Measurements from ENCODE around the gene AMBP.
"Not testable (repeated sequence)": the region's sequence is repeated elsewhere in the genome, so short reads cannot be mapped to it uniquely, and the experiment has no call there.

Gene AMBP

DNA sequence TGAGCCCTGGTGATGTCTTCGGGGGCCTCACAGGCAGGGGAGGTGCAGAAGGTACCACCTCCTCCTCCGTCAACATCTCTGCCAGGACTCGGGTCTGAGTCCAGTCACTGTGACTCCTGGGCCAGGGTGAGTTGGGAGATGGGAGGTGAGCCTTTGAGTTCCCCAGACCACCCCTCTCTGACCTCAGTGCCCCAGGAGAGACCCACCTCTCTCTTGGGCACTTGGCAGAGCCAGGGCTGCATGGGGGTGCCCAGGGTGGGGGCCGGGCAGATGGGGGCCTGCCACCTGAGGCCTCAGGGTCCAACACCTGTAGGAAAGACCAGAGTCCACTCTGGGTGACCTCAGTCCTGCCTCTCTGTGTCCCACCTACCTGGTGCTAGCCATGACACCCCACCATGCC lies 14.2 kb upstream of the AMBP start:
- DNase-seq (ENCODE audit: low read depth in 2 of 2): no peak

- DNase-seq (ENCODE audit: low read depth in 2 of 2): no peak
Observed at GRCh38 chr9:114091711-114092110, 13.6 kb upstream of the AMBP start.

DNA sequence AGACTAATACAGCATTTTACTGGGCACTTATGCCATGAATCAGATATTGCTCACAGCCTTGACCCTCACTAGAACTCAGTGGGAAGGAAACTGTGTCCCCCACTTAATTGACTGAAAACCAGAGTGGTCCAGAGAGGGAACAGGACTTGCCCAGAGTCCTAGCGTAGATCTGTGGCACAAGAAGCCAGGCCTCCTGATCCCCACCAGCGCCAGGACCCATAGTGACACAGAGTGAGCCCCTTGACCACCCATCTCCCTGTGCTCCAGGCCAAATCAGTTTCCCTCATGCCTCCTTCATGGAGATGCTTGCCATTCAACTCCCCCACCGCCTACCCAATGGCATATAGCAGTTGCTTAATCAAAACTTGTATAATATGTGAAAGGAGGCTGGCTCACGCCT lies 12.7 kb upstream of the AMBP start:
- DNase-seq (ENCODE audit: low read depth in 2 of 2): no peak

GRCh38 chr9:114089206-114089840 lies 11.2 kb upstream of the AMBP start:
- DNase-seq (ENCODE audit: low read depth in 2 of 2): no peak

DNA sequence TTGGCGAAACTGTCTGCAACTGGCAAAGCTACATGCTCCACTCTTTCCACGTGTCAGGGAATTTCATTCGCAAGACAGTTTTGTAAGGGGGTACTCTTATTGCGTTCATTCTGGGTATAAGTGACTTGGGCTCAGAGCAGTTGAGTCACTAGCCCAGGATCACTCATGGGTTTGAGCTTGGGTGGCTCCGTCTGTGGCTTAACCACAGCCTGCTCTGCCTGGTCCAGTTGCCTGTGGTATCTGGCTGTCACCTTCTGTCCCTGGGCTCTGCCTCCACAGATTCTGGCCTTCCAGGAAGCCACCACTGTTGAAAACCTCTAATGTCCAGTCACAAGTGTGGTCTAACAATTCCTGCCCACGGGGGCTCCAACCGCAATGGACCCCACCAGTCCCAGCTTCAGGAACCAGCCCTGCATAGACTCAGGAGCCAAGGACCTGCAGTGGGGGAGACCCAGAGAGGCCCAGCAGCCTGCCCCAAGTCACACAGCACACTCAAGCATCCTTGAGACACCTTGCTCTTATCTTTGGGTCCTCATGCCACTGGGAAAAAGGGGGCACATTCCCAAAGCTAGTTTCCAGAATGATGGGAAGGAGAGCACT lies 10.6 kb upstream of the AMBP start:
- no peak for DNase-seq (ENCODE audit: low read depth in 2 of 2)

- no peak for DNase-seq (ENCODE audit: low read depth in 2 of 2)
Observed at GRCh38 chr9:114087721-114088120, 9.6 kb upstream of the AMBP start.

DNA sequence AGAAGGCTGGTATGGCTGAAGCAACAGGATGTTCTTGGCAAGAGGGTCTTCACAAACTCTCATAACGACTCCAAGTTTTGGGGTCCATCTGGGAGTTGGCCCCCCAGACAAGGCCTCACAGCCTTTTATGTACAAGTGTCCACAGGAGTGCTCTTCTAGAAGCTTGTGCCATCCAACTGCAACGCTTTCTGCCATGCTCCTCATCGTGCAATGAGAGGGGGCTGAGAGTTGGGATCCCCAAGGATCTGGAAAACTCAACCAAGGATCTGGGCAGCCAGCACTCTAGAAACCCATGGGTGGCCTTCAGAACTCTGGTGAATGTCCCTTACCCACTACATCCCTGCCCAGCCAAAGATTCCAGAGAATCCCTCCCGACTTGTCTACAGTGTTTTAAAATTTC lies 8.5 kb upstream of the AMBP start:
- DNase-seq (ENCODE audit: low read depth in 2 of 2): no peak

GRCh38 chr9:114086009-114086408 lies 7.9 kb upstream of the AMBP start:
- DNase-seq (ENCODE audit: low read depth in 2 of 2): no peak

DNA sequence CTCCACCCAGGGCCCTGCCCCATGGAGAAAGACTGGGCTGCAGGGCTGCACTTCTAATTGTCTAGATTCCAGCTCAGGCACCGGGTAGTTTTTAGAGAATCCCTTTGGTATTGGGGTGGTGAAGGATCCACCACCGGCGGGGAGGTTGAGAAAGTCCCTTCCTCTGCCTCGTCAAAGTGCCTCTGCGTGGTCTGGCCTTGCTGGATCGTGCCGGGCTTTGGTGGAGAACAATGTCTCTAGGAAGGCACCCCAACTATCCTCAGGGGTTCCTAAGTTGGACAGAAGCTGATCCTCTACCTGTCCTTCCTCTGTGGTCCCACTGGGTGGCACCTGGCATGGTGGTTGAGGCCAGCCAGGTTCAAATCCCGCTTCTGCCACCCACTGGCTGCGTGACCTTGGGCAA lies 7.3 kb upstream of the AMBP start:
- DNase-seq (ENCODE audit: low read depth in 2 of 2): no peak

DNA sequence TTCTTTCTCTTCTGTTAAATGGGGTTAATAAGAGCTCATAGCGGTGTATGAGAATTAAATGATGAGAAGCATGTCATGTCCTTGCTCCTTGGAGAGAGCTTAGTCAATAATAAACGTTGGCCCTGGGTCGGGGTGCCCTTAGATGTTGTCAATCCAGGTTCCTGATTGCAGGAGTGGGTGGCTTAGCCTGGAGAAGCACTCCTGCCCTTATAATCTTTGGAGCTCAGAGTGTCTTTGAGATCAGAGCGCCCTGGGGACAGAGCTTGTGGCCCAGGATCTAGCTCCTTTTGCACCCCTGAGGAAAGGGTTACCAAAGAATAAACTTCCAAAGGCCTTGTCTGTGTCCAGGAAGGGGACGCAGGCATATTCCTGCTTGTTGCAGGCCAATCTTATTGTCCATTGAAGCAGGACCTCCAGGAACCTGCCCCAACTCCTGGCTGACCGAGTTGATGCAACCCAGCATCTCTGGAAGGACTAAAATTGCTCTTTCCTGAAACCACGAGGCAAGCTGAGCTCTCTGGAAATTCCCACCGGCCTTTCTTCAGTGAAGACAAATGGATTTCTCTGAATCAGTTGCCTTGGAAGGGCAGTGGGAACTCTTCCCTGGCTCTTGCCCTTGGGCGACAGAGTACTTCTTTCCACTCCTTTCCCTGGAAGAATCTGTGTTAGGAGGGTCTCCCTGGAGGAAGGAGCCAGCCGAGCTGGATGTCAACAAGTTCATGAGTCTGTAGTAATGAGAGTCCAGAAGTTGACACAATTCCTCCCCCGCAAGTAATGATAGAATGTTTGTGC lies 6.4 kb upstream of the AMBP start:
- DNase-seq (ENCODE audit: low read depth in 2 of 2): no peak

GRCh38 chr9:114083666-114084065 lies 5.6 kb upstream of the AMBP start:
- no peak for DNase-seq (ENCODE audit: low read depth in 2 of 2)

GRCh38 chr9:114082763-114083412 lies 4.8 kb upstream of the AMBP start:
- DNase-seq (ENCODE audit: low read depth in 2 of 2): not testable (repeated sequence)

- DNase-seq (ENCODE audit: low read depth in 2 of 2): peak; percentile 76 to 85
Observed at GRCh38 chr9:114082017-114082762, 4.1 kb upstream of the AMBP start.

GRCh38 chr9:114081441-114082016 lies 3.4 kb upstream of the AMBP start:
- DNase-seq (ENCODE audit: low read depth in 2 of 2): no peak

- no peak for DNase-seq (ENCODE audit: low read depth in 2 of 2)
Observed at GRCh38 chr9:114080773-114081440, 2.8 kb upstream of the AMBP start.

- no peak for DNase-seq (ENCODE audit: low read depth in 2 of 2)
Observed at GRCh38 chr9:114080195-114080772, 2.2 kb upstream of the AMBP start.

- DNase-seq (ENCODE audit: low read depth in 2 of 2): no peak
Observed at GRCh38 chr9:114078781-114079156, 669 bp upstream of the AMBP start.

DNA sequence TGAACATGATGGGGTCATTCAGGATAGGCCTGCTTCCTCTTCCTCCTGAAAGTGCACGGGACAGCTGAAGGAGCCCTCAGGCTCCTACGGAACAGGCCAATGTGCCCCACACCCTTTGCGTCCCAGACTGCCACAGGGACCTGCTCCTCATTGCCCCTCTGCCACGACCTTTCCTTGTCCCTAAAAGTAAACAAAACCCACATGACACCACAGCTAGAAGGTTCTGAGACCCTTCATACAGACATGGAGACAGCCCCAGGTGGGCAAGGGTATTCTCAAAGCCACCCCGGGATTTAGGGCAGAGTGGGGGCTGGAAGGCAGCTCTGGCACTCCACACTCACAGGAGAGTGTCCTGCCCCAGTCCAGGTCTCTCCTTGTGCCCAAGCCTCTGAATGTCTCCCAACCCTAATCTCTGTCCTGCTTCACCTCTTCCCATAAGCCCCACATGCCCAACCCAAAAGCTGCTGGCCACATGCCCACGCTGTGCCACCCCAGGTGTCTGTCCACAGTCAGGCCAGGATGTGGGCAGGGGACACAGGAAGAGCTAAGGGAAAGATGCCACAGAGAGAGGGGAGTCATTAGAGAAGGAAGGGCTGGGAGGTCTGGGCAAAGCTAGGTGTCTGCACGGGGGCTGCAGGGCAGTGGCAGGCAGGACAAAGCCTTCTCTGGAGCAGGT lies 800 bp downstream of the AMBP start:
- no peak for DNase-seq (ENCODE audit: low read depth in 2 of 2)

- no peak for DNase-seq (ENCODE audit: low read depth in 2 of 2)
Observed at GRCh38 chr9:114076237-114077161, 1.6 kb downstream of the AMBP start.
